A549 (cell line): ENCODE results near the gene FNDC7.

Source experiments
- ATOH8 ChIP-seq: fragments of 250-450 bp; sonication (Bioruptor Pico); IDR thresholded peaks from 2 replicates; pipeline ENCODE4 v1.5.0; 2020; ENCODE audit warnings: low read depth, mild to moderate bottlenecking, moderate library complexity
- CEBPB ChIP-seq, 2 experiments: fragments of >200 bp in 1 of 2; sonication (Bioruptor Twin) in 1 of 2; formaldehyde crosslinking in 1 of 2; IDR thresholded peaks; 2 replicates each; pipeline ENCODE4 v1.6.1; 2012 to 2016
- CHD2 ChIP-seq: fragments of 150-350 bp; IDR thresholded peaks from 2 replicates; pipeline ENCODE4 v1.6.1; 2014; ENCODE audit warnings: low read length; ENCODE audit not compliant: partially characterized antibody
- CHD4 ChIP-seq: fragments of 200-600 bp; sonication (generic); IDR thresholded peaks from 2 replicates; pipeline ENCODE4 v1.6.1; 2016; ENCODE audit warnings: antibody characterized with exemption, mild to moderate bottlenecking, borderline replicate concordance
- CTCF ChIP-seq: fragments of >200 bp; sonication (Bioruptor Twin); formaldehyde crosslinking; IDR thresholded peaks from 3 replicates; pipeline ENCODE4 v1.5.1; 2016
- ELK1 ChIP-seq: fragments of 150-350 bp; IDR thresholded peaks from 2 replicates; pipeline ENCODE4 v1.6.1; 2014; ENCODE audit warnings: low read depth, mild to moderate bottlenecking, low read length
- EP300 ChIP-seq, 2 experiments: fragments of >200 bp; sonication (Bioruptor Twin); formaldehyde crosslinking; IDR thresholded peaks; 2 replicates in 1 of 2; 3 replicates in 1 of 2; pipeline ENCODE4 v1.6.1; 2016 to 2017
- HOXA7 ChIP-seq: fragments of 250-450 bp; sonication (Bioruptor Pico); IDR thresholded peaks from 2 replicates; pipeline ENCODE4 v1.5.0; 2020; ENCODE audit warnings: mild to moderate bottlenecking, moderate library complexity
- MAFK ChIP-seq: fragments of 450-650 bp; IDR thresholded peaks from 2 replicates; pipeline ENCODE4 v1.6.1; 2014; ENCODE audit not compliant: partially characterized antibody
- MAX ChIP-seq: IDR thresholded peaks from 2 replicates; pipeline ENCODE4 v1.6.1; 2012
- MAZ ChIP-seq: fragments of 150-350 bp; IDR thresholded peaks from 2 replicates; pipeline ENCODE4 v1.6.1; 2014; ENCODE audit warnings: antibody characterized with exemption, low read depth, low read length, borderline replicate concordance
- POLR2A ChIP-seq: IDR thresholded peaks from 2 replicates; pipeline ENCODE4 v1.6.1; 2012; ENCODE audit warnings: mild to moderate bottlenecking, low read length
- REST ChIP-seq: fragments of 200-600 bp; sonication (generic); IDR thresholded peaks from 2 replicates; pipeline ENCODE4 v1.6.1; 2016; ENCODE audit warnings: antibody characterized with exemption, mild to moderate bottlenecking, moderate library complexity

- TF ChIP-seq ATOH8 (CRISPR knock-in tag) (no peak), CTCF (no peak), REST (no peak), CEBPB (IDR thresholded peaks at IDR 0.05) (no peak), EP300 (IDR thresholded peaks at IDR 0.05) (no peak), HOXA7 (no peak), CHD2 (no peak), POLR2A (no peak), MAX (no peak), MAZ (no peak), ELK1 (no peak), CHD4 (no peak), MAFK (no peak)
These were observed at the start of gene FNDC7 for GRCh38 chr1:108712606-108713150.
